ENCODE data around the gene MAPT.

DNA sequence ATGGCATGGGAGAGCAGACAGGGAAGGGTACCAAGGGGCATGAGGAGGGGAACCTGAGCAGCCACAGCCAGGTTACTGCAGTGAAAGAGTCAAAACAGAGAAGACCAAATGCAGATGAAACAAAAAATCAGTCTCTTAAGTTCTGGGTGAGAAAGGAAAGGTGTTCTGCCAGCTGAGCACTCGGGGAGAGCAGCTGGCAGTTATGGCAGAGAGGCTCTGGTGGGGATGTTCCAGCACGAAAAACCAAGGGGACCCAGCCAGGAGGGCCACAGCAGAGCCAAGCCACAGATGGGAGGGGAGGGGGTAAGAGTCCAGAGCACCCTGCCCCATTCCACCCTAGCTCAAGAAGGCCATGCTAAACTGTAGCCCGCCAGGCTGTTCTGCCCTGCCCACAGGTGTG, 136.4 kb downstream of the MAPT start:
- no peak for TF ChIP-seq POLR2A (IDR thresholded peaks at IDR 0.05; ENCODE audit: low read depth, low read length)
- TF ChIP-seq, protein P1, sequence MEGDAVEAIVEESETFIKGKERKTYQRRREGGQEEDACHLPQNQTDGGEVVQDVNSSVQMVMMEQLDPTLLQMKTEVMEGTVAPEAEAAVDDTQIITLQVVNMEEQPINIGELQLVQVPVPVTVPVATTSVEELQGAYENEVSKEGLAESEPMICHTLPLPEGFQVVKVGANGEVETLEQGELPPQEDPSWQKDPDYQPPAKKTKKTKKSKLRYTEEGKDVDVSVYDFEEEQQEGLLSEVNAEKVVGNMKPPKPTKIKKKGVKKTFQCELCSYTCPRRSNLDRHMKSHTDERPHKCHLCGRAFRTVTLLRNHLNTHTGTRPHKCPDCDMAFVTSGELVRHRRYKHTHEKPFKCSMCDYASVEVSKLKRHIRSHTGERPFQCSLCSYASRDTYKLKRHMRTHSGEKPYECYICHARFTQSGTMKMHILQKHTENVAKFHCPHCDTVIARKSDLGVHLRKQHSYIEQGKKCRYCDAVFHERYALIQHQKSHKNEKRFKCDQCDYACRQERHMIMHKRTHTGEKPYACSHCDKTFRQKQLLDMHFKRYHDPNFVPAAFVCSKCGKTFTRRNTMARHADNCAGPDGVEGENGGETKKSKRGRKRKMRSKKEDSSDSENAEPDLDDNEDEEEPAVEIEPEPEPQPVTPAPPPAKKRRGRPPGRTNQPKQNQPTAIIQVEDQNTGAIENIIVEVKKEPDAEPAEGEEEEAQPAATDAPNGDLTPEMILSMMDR (conservative IDR thresholded peaks at IDR 0.05; ENCODE audit: low read depth, low read length) = no peak
- no peak for TF ChIP-seq RCOR1 (IDR thresholded peaks at IDR 0.05; ENCODE audit: insufficient replicate concordance, low read length)
- no peak for TF ChIP-seq BHLHE40 (IDR thresholded peaks at IDR 0.05; ENCODE audit: low read depth, low read length)
- TF ChIP-seq RAD21 (IDR thresholded peaks at IDR 0.05; ENCODE audit: low read length) = no peak
- TF ChIP-seq, protein P2, sequence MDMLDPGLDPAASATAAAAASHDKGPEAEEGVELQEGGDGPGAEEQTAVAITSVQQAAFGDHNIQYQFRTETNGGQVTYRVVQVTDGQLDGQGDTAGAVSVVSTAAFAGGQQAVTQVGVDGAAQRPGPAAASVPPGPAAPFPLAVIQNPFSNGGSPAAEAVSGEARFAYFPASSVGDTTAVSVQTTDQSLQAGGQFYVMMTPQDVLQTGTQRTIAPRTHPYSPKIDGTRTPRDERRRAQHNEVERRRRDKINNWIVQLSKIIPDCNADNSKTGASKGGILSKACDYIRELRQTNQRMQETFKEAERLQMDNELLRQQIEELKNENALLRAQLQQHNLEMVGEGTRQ (IDR thresholded peaks at IDR 0.05; ENCODE audit: low read depth, low read length) = no peak
- no peak for TF ChIP-seq MAFK (IDR thresholded peaks at IDR 0.05; ENCODE audit: low read depth, low read length)
- TF ChIP-seq, protein P3, sequence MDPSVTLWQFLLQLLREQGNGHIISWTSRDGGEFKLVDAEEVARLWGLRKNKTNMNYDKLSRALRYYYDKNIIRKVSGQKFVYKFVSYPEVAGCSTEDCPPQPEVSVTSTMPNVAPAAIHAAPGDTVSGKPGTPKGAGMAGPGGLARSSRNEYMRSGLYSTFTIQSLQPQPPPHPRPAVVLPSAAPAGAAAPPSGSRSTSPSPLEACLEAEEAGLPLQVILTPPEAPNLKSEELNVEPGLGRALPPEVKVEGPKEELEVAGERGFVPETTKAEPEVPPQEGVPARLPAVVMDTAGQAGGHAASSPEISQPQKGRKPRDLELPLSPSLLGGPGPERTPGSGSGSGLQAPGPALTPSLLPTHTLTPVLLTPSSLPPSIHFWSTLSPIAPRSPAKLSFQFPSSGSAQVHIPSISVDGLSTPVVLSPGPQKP (IDR thresholded peaks at IDR 0.05; ENCODE audit: borderline replicate concordance, low read depth, low read length) = no peak
- TF ChIP-seq FOS (IDR thresholded peaks at IDR 0.05; ENCODE audit: low read depth, low read length) = no peak
- no peak for TF ChIP-seq CEBPB (IDR thresholded peaks at IDR 0.05; ENCODE audit: low read depth, low read length)
- no peak for TF ChIP-seq RFX5 (IDR thresholded peaks at IDR 0.05; ENCODE audit: low read depth, low read length)
- no peak for TF ChIP-seq CHD1 (IDR thresholded peaks at IDR 0.05; ENCODE audit: low read depth, low read length)

Data from IMR-90 (cell line).